H9 (cell line): Measurements from ENCODE around the gene ADGB. TPM values are rescaled to one million over a fixed set of nuclear protein-coding genes. Genes with fewer than 3 reads are reported as not detected.

Experiments
- DNase-seq: peaks from one replicate; pipeline ENCODE4 v3.0.0-alpha.2; 2017
- H2AFZ ChIP-seq: one replicate; pipeline ENCODE4 v1.6.1; 2013; ENCODE audit warnings: mild to moderate bottlenecking, low read length, control low read depth, moderate library complexity
- H2AK5ac ChIP-seq: 2 replicates; pipeline ENCODE4 v1.6.1; 2013; ENCODE audit warnings: low read length, control low read depth, mixed read lengths; ENCODE audit not compliant: insufficient read length
- H2BK120ac ChIP-seq: one replicate; pipeline ENCODE4 v1.6.1; 2013; ENCODE audit warnings: low read depth, mild to moderate bottlenecking, low read length, control low read depth, inconsistent platforms; ENCODE audit not compliant: poor library complexity, severe bottlenecking
- H2BK12ac ChIP-seq: 2 replicates; pipeline ENCODE4 v1.6.1; 2013; ENCODE audit warnings: low read length, control low read depth, mixed read lengths, low read depth; ENCODE audit not compliant: insufficient read length
- H2BK15ac ChIP-seq: 2 replicates; pipeline ENCODE4 v1.6.1; 2013; ENCODE audit warnings: low read depth, low read length, control low read depth
- H2BK20ac ChIP-seq: one replicate; pipeline ENCODE4 v1.6.1; 2013; ENCODE audit warnings: low read depth, mild to moderate bottlenecking, low read length, control low read depth, inconsistent platforms; ENCODE audit not compliant: poor library complexity, severe bottlenecking
- H2BK5ac ChIP-seq: 2 replicates; pipeline ENCODE4 v1.6.1; 2013; ENCODE audit warnings: low read length, control low read depth, mixed read lengths; ENCODE audit not compliant: insufficient read length
- H3K14ac ChIP-seq: 2 replicates; pipeline ENCODE4 v1.6.1; 2013; ENCODE audit warnings: low read length, control low read depth; ENCODE audit not compliant: insufficient read depth
- H3K18ac ChIP-seq: 2 replicates; pipeline ENCODE4 v1.6.1; 2013; ENCODE audit warnings: low read depth, mild to moderate bottlenecking, mixed read lengths, low read length, control low read depth; ENCODE audit not compliant: insufficient read length
- H3K23ac ChIP-seq: 2 replicates; pipeline ENCODE4 v1.6.1; 2013; ENCODE audit warnings: low read length, control low read depth, mixed read lengths, low read depth; ENCODE audit not compliant: insufficient read length
- H3K23me2 ChIP-seq: 2 replicates; pipeline ENCODE4 v1.6.1; 2013; ENCODE audit warnings: low read depth, mild to moderate bottlenecking, mixed read lengths, low read length, control low read depth; ENCODE audit not compliant: insufficient read length, poor library complexity, severe bottlenecking
- H3K27ac ChIP-seq: 2 replicates; pipeline ENCODE4 v1.5.1; 2013; ENCODE audit warnings: low read length, control low read depth, mixed read lengths, low read depth; ENCODE audit not compliant: insufficient read length
- H3K27me3 ChIP-seq: 2 replicates; pipeline ENCODE4 v1.6.1; 2013; ENCODE audit warnings: low read length, control low read depth, inconsistent platforms; ENCODE audit not compliant: insufficient read depth
- H3K4ac ChIP-seq: 2 replicates; pipeline ENCODE4 v1.6.1; 2013; ENCODE audit warnings: low read depth, mild to moderate bottlenecking, control low read depth, inconsistent platforms, low read length, moderate library complexity
- H3K4me1 ChIP-seq: 2 replicates; pipeline ENCODE4 v1.6.1; 2013; ENCODE audit warnings: low read length, control low read depth, inconsistent platforms; ENCODE audit not compliant: insufficient read depth
- H3K4me2 ChIP-seq: 2 replicates; pipeline ENCODE4 v1.6.1; 2013; ENCODE audit warnings: low read length, control low read depth, mixed read lengths; ENCODE audit not compliant: insufficient read length, insufficient read depth
- H3K56ac ChIP-seq: 2 replicates; pipeline ENCODE4 v1.6.1; 2013; ENCODE audit warnings: low read depth, mild to moderate bottlenecking, mixed read lengths, low read length, control low read depth; ENCODE audit not compliant: insufficient read length
- H3K79me1 ChIP-seq: 2 replicates; pipeline ENCODE4 v1.6.1; 2013; ENCODE audit warnings: low read depth, mild to moderate bottlenecking, moderate library complexity, low read length, control low read depth, inconsistent platforms; ENCODE audit not compliant: insufficient read depth, poor library complexity, severe bottlenecking
- H3K79me2 ChIP-seq: 2 replicates; pipeline ENCODE4 v1.6.1; 2013; ENCODE audit warnings: low read length, control low read depth, inconsistent platforms; ENCODE audit not compliant: insufficient read depth
- H3K9ac ChIP-seq: 2 replicates; pipeline ENCODE4 v1.6.1; 2013; ENCODE audit warnings: low read length, control low read depth, mixed read lengths; ENCODE audit not compliant: insufficient read length; ENCODE audit errors: extremely low read depth
- H3K9me3 ChIP-seq: one replicate; pipeline ENCODE4 v1.6.1; 2013; ENCODE audit warnings: low read depth, low read length, inconsistent platforms; ENCODE audit not compliant: control insufficient read depth
- H3T11ph ChIP-seq: one replicate; pipeline ENCODE4 v1.6.1; 2013; ENCODE audit warnings: mild to moderate bottlenecking, low read length, control low read depth, inconsistent platforms
- H4K20me1 ChIP-seq: one replicate; pipeline ENCODE4 v1.6.1; 2013; ENCODE audit not compliant: control insufficient read depth, insufficient read length, insufficient read depth
- H4K5ac ChIP-seq: 2 replicates; pipeline ENCODE4 v1.6.1; 2013; ENCODE audit warnings: low read depth, mild to moderate bottlenecking, mixed read lengths, low read length, control low read depth; ENCODE audit not compliant: insufficient read length
- H4K8ac ChIP-seq: replicated peaks from 2 replicates; pipeline ENCODE4 v1.6.1; 2013; ENCODE audit warnings: low read length, control low read depth, mixed read lengths, low read depth; ENCODE audit not compliant: insufficient read length
- H4K91ac ChIP-seq: 2 replicates; pipeline ENCODE4 v1.6.1; 2013; ENCODE audit warnings: low read depth, mild to moderate bottlenecking, moderate library complexity, mixed read lengths, low read length, control low read depth; ENCODE audit not compliant: insufficient read length
- H3K27ac Mint-ChIP-seq, 3 experiments: 2 replicates in 2 of 3; 3 replicates in 1 of 3; pipeline ENCODE4 v1.8.0; 2020 to 2021; ENCODE audit warnings: mixed read lengths in 3 of 3, mild to moderate bottlenecking in 1 of 3, moderate library complexity in 1 of 3
- H3K27me3 Mint-ChIP-seq: 2 replicates; pipeline ENCODE4 v1.8.0; 2021; ENCODE audit warnings: low read depth, mild to moderate bottlenecking, moderate library complexity, mixed read lengths
- H3K36me3 Mint-ChIP-seq, 3 experiments: 2 replicates in 2 of 3; 3 replicates in 1 of 3; pipeline ENCODE4 v1.8.0; 2020 to 2021; ENCODE audit warnings: low read depth in 3 of 3, mixed read lengths in 3 of 3; ENCODE audit not compliant: insufficient read depth in 1 of 3
- H3K4me1 Mint-ChIP-seq, 2 experiments: 2 replicates each; pipeline ENCODE4 v1.8.0; 2020; ENCODE audit warnings: mixed read lengths in 2 of 2
- H3K4me3 Mint-ChIP-seq, 2 experiments: 2 replicates in 1 of 2; 3 replicates in 1 of 2; pipeline ENCODE4 v1.8.0; 2020 to 2021; ENCODE audit warnings: mild to moderate bottlenecking in 2 of 2, mixed read lengths in 2 of 2, moderate library complexity in 1 of 2
- H3K9me3 Mint-ChIP-seq, 2 experiments: 2 replicates in 1 of 2; 3 replicates in 1 of 2; pipeline ENCODE4 v1.8.0; 2020; ENCODE audit warnings: mild to moderate bottlenecking in 2 of 2, mixed read lengths in 2 of 2, moderate library complexity in 1 of 2
- CTCF ChIP-seq: fragments of 200-600 bp; sonication (generic); conservative IDR thresholded peaks from 3 replicates; pipeline ENCODE4 v1.8.0; 2021; ENCODE audit warnings: antibody characterized with exemption, mild to moderate bottlenecking
- WGBS: extraction: QIAGEN DNeasy Blood & Tissue Kit; methylation state at CpG from one replicate; pipeline ENCODE4 v1.1.7; 2013; ENCODE audit warnings: missing lambda C conversion rate, low lambda C conversion rate, mixed read lengths; ENCODE audit not compliant: insufficient read length; ENCODE audit errors: extremely low coverage; 5-methylcytosine and 5-hydroxymethylcytosine counted together
- total RNA-seq: library from RNA; stranded (reverse); gene quantifications from 2 replicates; pipeline ENCODE4 v1.2.1, GENCODE V29; 2021

The ADGB gene
- total RNA-seq, 1 experiment from 2014 or later = not detected

GRCh38 chr6:146651482-146651863 lies 52.7 kb downstream of the ADGB start:
- Histone ChIP-seq H4K20me1 (no peaks in the 10 kb centered on the region), H2BK5ac (no peak overlapping the region), H3K4me1 (no peaks in the 10 kb centered on the region), H3K79me1 (no peaks in the 10 kb centered on the region), H3K56ac (no peak overlapping the region), H2BK120ac (no peak overlapping the region), H2BK15ac (no peak overlapping the region), H3K79me2 (no peaks in the 10 kb centered on the region), H2AK5ac (no peak overlapping the region), H3K18ac (no peak overlapping the region), H2BK20ac (no peak overlapping the region), H3K23ac (no peak overlapping the region), H3T11ph (no peak overlapping the region), H2AFZ (no peak overlapping the region), H3K27ac (no peak overlapping the region), H3K4ac (no peak overlapping the region), H3K9me3 (no peaks in the 10 kb centered on the region), H2BK12ac (no peak overlapping the region), H4K5ac (no peak overlapping the region), H4K91ac (no peak overlapping the region), H3K27me3 (no peaks in the 10 kb centered on the region), H3K4me2 (no peak overlapping the region), H3K23me2 (no peaks in the 10 kb centered on the region), H3K14ac (no peak overlapping the region), H3K9ac (no peak overlapping the region), H4K8ac (no peak overlapping the region)
- no peak for DNase-seq
- no peaks in the 10 kb centered on the region; a peak in 1 of 7 replicates for H3K36me3 Mint-ChIP-seq
- TF ChIP-seq CTCF = no peak
- no peak overlapping the region for H3K27ac Mint-ChIP-seq
- no peaks in the 10 kb centered on the region for H3K27me3 Mint-ChIP-seq
- no CpG with 5 or more reads among the region's 4 CpGs for WGBS
- 0 out of 5 replicates have a peak, but pooled peaks cover 0 to 2% of the 10 kb centered on the region in 2 experiments for H3K9me3 Mint-ChIP-seq
- H3K4me1 Mint-ChIP-seq = no peaks in the 10 kb centered on the region; a peak in 1 of 4 replicates
- no peak overlapping the region for H3K4me3 Mint-ChIP-seq
